Mesothelial cell of epicardium (in vitro differentiated cells): ENCODE results near the gene SUPT16H. TPM values are rescaled to one million over a fixed set of nuclear protein-coding genes. Genes with fewer than 3 reads are reported as not detected.
"Not testable (repeated sequence)": the region's sequence is repeated elsewhere in the genome, so short reads cannot be mapped to it uniquely, and the experiment has no call there.

Source experiments
- DNase-seq, 2 experiments: peaks; one replicate each; pipeline ENCODE4 v3.0.0; 2021; ENCODE audit warnings: low spot score in 2 of 2; ENCODE audit not compliant: unreplicated experiment in 2 of 2
- H3K27ac Mint-ChIP-seq: 2 replicates; pipeline ENCODE4 v1.8.0; 2021; ENCODE audit warnings: mixed read lengths
- H3K27me3 Mint-ChIP-seq: 2 replicates; pipeline ENCODE4 v1.8.0; 2021; ENCODE audit warnings: low read depth, mixed read lengths
- H3K36me3 Mint-ChIP-seq: 2 replicates; pipeline ENCODE4 v1.8.0; 2021; ENCODE audit warnings: mixed read lengths
- H3K4me1 Mint-ChIP-seq: 2 replicates; pipeline ENCODE4 v1.8.0; 2021; ENCODE audit warnings: mixed read lengths
- H3K4me3 Mint-ChIP-seq: 2 replicates; pipeline ENCODE4 v1.8.0; 2021; ENCODE audit warnings: mild to moderate bottlenecking, moderate library complexity, mixed read lengths
- H3K9me3 Mint-ChIP-seq: 2 replicates; pipeline ENCODE4 v1.8.0; 2021; ENCODE audit warnings: mixed read lengths
- CTCF ChIP-seq: fragments of 200-600 bp; sonication (generic); IDR thresholded peaks from one replicate; pipeline ENCODE4 v1.5.0; 2021; ENCODE audit warnings: antibody characterized with exemption; ENCODE audit not compliant: unreplicated experiment
- total RNA-seq: library from RNA; stranded (reverse); gene quantifications from 3 replicates; pipeline ENCODE4 v1.2.1, GENCODE V29; 2021

Gene SUPT16H
- total RNA-seq, 1 donor from 2014 or later: 102 TPM

GRCh38 chr14:21382886-21383847, 652 bp downstream of the SUPT16H start:
- Mint-ChIP-seq H3K4me1 (peaks cover 27% of the 10 kb centered on the region), H3K27ac (peak overlapping the region; percentile 100), H3K4me3 (peak overlapping the region; percentile 97), H3K27me3 (no peaks in the 10 kb centered on the region), H3K9me3 (no peaks in the 10 kb centered on the region), H3K36me3 (peaks cover 9% of the 10 kb centered on the region)
- TF ChIP-seq CTCF: no peak
- DNase-seq: peak; percentile 32 to 60

GRCh38 chr14:21382095-21382494, 1.7 kb downstream of the SUPT16H start:
- no peak for TF ChIP-seq CTCF
- Mint-ChIP-seq H3K27ac (peak overlapping the region; percentile 68), H3K4me3 (peak overlapping the region; percentile 97), H3K36me3 (peaks cover 8% of the 10 kb centered on the region), H3K27me3 (no peaks in the 10 kb centered on the region), H3K4me1 (peaks cover 27% of the 10 kb centered on the region), H3K9me3 (no peaks in the 10 kb centered on the region)
- no peak for DNase-seq

- Mint-ChIP-seq H3K4me3 (no peak overlapping the region), H3K36me3 (no peaks in the 10 kb centered on the region), H3K27me3 (no peaks in the 10 kb centered on the region), H3K4me1 (peaks cover 21% of the 10 kb centered on the region), H3K9me3 (no peaks in the 10 kb centered on the region), H3K27ac (no peak overlapping the region)
- no peak for DNase-seq
- TF ChIP-seq CTCF: no peak
Measured at GRCh38 chr14:21379338-21379737, 4.5 kb downstream of the SUPT16H start.

- H3K36me3 Mint-ChIP-seq: peaks cover 21% of the 10 kb centered on the region
- no peak for DNase-seq
- no peaks in the 10 kb centered on the region for H3K4me1 Mint-ChIP-seq
- H3K4me3 Mint-ChIP-seq: no peak overlapping the region
- no peak overlapping the region for H3K27ac Mint-ChIP-seq
- H3K9me3 Mint-ChIP-seq: no peaks in the 10 kb centered on the region
- TF ChIP-seq CTCF: no peak
- no peaks in the 10 kb centered on the region for H3K27me3 Mint-ChIP-seq
Measured at GRCh38 chr14:21373980-21374379, 9.8 kb downstream of the SUPT16H start.

- H3K27me3 Mint-ChIP-seq, H3K9me3 Mint-ChIP-seq, H3K27ac Mint-ChIP-seq, H3K4me3 Mint-ChIP-seq, DNase-seq, H3K4me1 Mint-ChIP-seq: not testable (repeated sequence)
- H3K36me3 Mint-ChIP-seq: peaks cover 31% of the 10 kb centered on the region
Measured at GRCh38 chr14:21372814-21373213, 11.0 kb downstream of the SUPT16H start.

- H3K36me3 Mint-ChIP-seq: peaks cover 52% of the 10 kb centered on the region
- H3K4me1 Mint-ChIP-seq: no peaks in the 10 kb centered on the region
- H3K27ac Mint-ChIP-seq: no peak overlapping the region
- H3K9me3 Mint-ChIP-seq: no peaks in the 10 kb centered on the region
- DNase-seq: no peak
- no peak overlapping the region for H3K4me3 Mint-ChIP-seq
- TF ChIP-seq CTCF: no peak
- H3K27me3 Mint-ChIP-seq: no peaks in the 10 kb centered on the region
Measured at GRCh38 chr14:21369949-21370679, 13.7 kb downstream of the SUPT16H start.
